HepG2 (cell line): ENCODE measurements around the gene PRR36. TPM values are rescaled to one million over a fixed set of nuclear protein-coding genes. Genes with fewer than 3 reads are reported as not detected.

Experiments used
- ARNTL ChIP-seq: sonication (generic); formaldehyde crosslinking; IDR thresholded peaks from 2 replicates; pipeline ENCODE4 v1.4.0; 2020; ENCODE audit warnings: mild to moderate bottlenecking, missing genetic modification reagents
- ATAD3A ChIP-seq: sonication (generic); formaldehyde crosslinking; IDR thresholded peaks from 2 replicates; pipeline ENCODE4 v1.4.0; 2020; ENCODE audit warnings: missing genetic modification reagents
- CEBPG ChIP-seq: IDR thresholded peaks from 2 replicates; pipeline ENCODE4 v1.6.1; 2016
- DRAP1 ChIP-seq: IDR thresholded peaks from 2 replicates; pipeline ENCODE4 v1.6.1; 2016; ENCODE audit warnings: missing genetic modification reagents, missing compliant biosample characterization
- ETV5 ChIP-seq: IDR thresholded peaks from 2 replicates; pipeline ENCODE4 v1.6.1; 2018; ENCODE audit warnings: missing biosample characterization, missing genetic modification reagents, inconsistent platforms, borderline replicate concordance
- ISX ChIP-seq: sonication (generic); formaldehyde crosslinking; conservative IDR thresholded peaks from 2 replicates; pipeline ENCODE4 v1.5.0; 2020; ENCODE audit warnings: missing genetic modification reagents
- KLF6 ChIP-seq: IDR thresholded peaks from 2 replicates; pipeline ENCODE4 v1.8.0; 2016; ENCODE audit warnings: missing biosample characterization, missing genetic modification reagents
- NFRKB ChIP-seq: fragments of 450-650 bp; IDR thresholded peaks from 2 replicates; pipeline ENCODE4 v1.6.1; 2017
- NR3C1 ChIP-seq: sonication (generic); formaldehyde crosslinking; IDR thresholded peaks from 2 replicates; pipeline ENCODE4 v1.4.0; 2020; ENCODE audit warnings: missing genetic modification reagents
- PAXIP1 ChIP-seq: sonication (generic); formaldehyde crosslinking; conservative IDR thresholded peaks from 2 replicates; pipeline ENCODE4 v1.4.0; 2020; ENCODE audit warnings: mild to moderate bottlenecking, missing genetic modification reagents, moderate library complexity
- PBX3 ChIP-seq: sonication (generic); formaldehyde crosslinking; IDR thresholded peaks from 2 replicates; pipeline ENCODE4 v1.8.1; 2023; ENCODE audit warnings: missing genetic modification reagents, inconsistent platforms, borderline replicate concordance
- PHB2 ChIP-seq: fragments of 450-650 bp; IDR thresholded peaks from 2 replicates; pipeline ENCODE4 v1.6.1; 2018; ENCODE audit not compliant: partially characterized antibody
- ZBTB49 ChIP-seq: sonication (generic); formaldehyde crosslinking; IDR thresholded peaks from 2 replicates; pipeline ENCODE4 v1.4.0; 2020; ENCODE audit warnings: missing genetic modification reagents, borderline replicate concordance
- ZFY ChIP-seq: sonication (generic); formaldehyde crosslinking; IDR thresholded peaks from 2 replicates; pipeline ENCODE4 v1.4.0; 2020; ENCODE audit warnings: missing genetic modification reagents
- ZNF124 ChIP-seq: sonication (generic); formaldehyde crosslinking; IDR thresholded peaks from 2 replicates; pipeline ENCODE4 v1.4.0; 2020; ENCODE audit warnings: missing genetic modification reagents
- ZNF44 ChIP-seq: sonication (generic); formaldehyde crosslinking; IDR thresholded peaks from 2 replicates; pipeline ENCODE4 v1.5.1; 2020; ENCODE audit warnings: mild to moderate bottlenecking, missing genetic modification reagents
- ZNF441 ChIP-seq: sonication (generic); formaldehyde crosslinking; IDR thresholded peaks from 2 replicates; pipeline ENCODE4 v1.7.0; 2021; ENCODE audit warnings: missing genetic modification reagents, borderline replicate concordance
- ZNF747 ChIP-seq: sonication (generic); formaldehyde crosslinking; IDR thresholded peaks from 2 replicates; pipeline ENCODE4 v1.8.1; 2023; ENCODE audit warnings: missing genetic modification reagents, mild to moderate bottlenecking, borderline replicate concordance
- polyA plus RNA-seq, 8 experiments: library from polyadenylated mRNA; depleted of rRNA in 3 of 8; stranded (reverse) in 7 of 8; unstranded in 1 of 8; fragments of >200 nt; fragmentation: Illumina TruSeq in 4 of 8; extraction: Trizol in 4 of 8; gene quantifications; 2 replicates each; pipeline versions ENCODE4 v1.2.1 to v1.2.3, GENCODE V29; 2011 to 2016; ENCODE audit warnings: low read depth in 4 of 8, missing spikeins in 1 of 8, mixed read lengths in 1 of 8; ENCODE audit not compliant: insufficient read depth in 1 of 8
- total RNA-seq, 5 experiments: library from RNA; depleted of rRNA; stranded (reverse); fragments of >200 nt; fragmentation: Illumina TruSeq; extraction: Trizol; gene quantifications; 2 replicates each; pipeline ENCODE4 v1.2.3, GENCODE V29; 2016; ENCODE audit warnings: low read depth in 1 of 5

The PRR36 gene
- total and polyA plus RNA-seq, 2 of the 13 experiments (the other 11 are each of a cell fraction or from before 2014, with no cell fraction given): 0.07 to 0.17 TPM

GRCh38 chr19:7870571-7871436 is 3.4 kb downstream of the PRR36 start (continued):
- TF ChIP-seq ZNF124 (CRISPR knock-in tag) (no peak), KLF6 (CRISPR knock-in tag) (no peak), ZNF747 (CRISPR knock-in tag) (no peak), ZNF44 (CRISPR knock-in tag) (no peak), ISX (no peak), ARNTL (CRISPR knock-in tag) (no peak), DRAP1 (peak; percentile 66; the same call in 1 of the 2 replicates), PAXIP1 (CRISPR knock-in tag) (no peak; the same call in 1 of the 2 replicates), ZFY (peak; percentile 49; the same call in 1 of the 2 replicates), ATAD3A (CRISPR knock-in tag) (no peak), ZNF441 (no peak), ZBTB49 (CRISPR knock-in tag) (no peak), PBX3 (CRISPR knock-in tag) (no peak), NR3C1 (CRISPR knock-in tag) (no peak), ETV5 (CRISPR knock-in tag) (no peak), PHB2 (no peak), CEBPG (CRISPR knock-in tag) (no peak), NFRKB (no peak)
